Ovary (tissue), 9 donors: ENCODE data around the gene ALDH2. TPM values are rescaled to one million over a fixed set of nuclear protein-coding genes. Genes with fewer than 3 reads are reported as not detected.
"Not testable (repeated sequence)": the region's sequence is repeated elsewhere in the genome, so short reads cannot be mapped to it uniquely, and the experiment has no call there.

Experiments
- DNase-seq, 5 donors: peaks; one replicate each; pipeline ENCODE4 v3.0.0-alpha.2; 2019 to 2020
- H3K27ac ChIP-seq, 2 donors: fragments of 200-600 bp; one replicate each; pipeline versions ENCODE4 v1.5.1 to v1.8.0; 2019 to 2022
- H3K27me3 ChIP-seq: fragments of 200-600 bp; one replicate; pipeline ENCODE4 v1.8.0; 2022
- H3K36me3 ChIP-seq: fragments of 200-600 bp; sonication (generic); one replicate; pipeline ENCODE4 v1.5.1; 2019
- H3K4me1 ChIP-seq: one replicate; pipeline ENCODE4 v1.8.1; 2013; ENCODE audit warnings: mild to moderate bottlenecking, moderate library complexity; ENCODE audit not compliant: insufficient read depth
- H3K4me3 ChIP-seq: fragments of 200-600 bp; sonication (generic); one replicate; pipeline ENCODE4 v1.5.1; 2017
- H3K9me3 ChIP-seq, 2 donors: fragments of 200-600 bp in 1 of 2; sonication (generic) in 1 of 2; one replicate each; pipeline versions ENCODE4 v1.5.1 to v1.8.1; 2013 to 2019; ENCODE audit warnings: mild to moderate bottlenecking in 1 of 2, moderate library complexity in 1 of 2
- EP300 ChIP-seq: sonication (generic); formaldehyde crosslinking; IDR thresholded peaks from one replicate; pipeline ENCODE4 v1.6.1; 2017; ENCODE audit warnings: antibody characterized with exemption
- POLR2A ChIP-seq: fragments of 450-650 bp; IDR thresholded peaks from one replicate; pipeline ENCODE4 v1.6.1; 2017; ENCODE audit warnings: antibody characterized with exemption, mild to moderate bottlenecking, moderate library complexity
- WGBS, 3 donors: extraction: QIAGEN DNeasy Blood & Tissue Kit in 1 of 3; methylation state at CpG; one replicate each; pipeline versions ENCODE4 v1.1.5 to v1.1.7; 2013 to 2017; 5-methylcytosine and 5-hydroxymethylcytosine counted together
- intact Hi-C, 4 donors: fragments of 100-400 bp; cut with DNase I; formaldehyde crosslinking; loops; one replicate each; pipeline versions ENCODE4 v1.11.0 to v1.15.1; 2022 to 2023
- polyA plus RNA-seq, 2 donors: library from polyadenylated mRNA; stranded (reverse); fragments of 200-250 nt in 1 of 2; fragments of 350-450 nt in 1 of 2; fragmentation: Illumina TruSeq in 1 of 2; extraction: RNeasy Lipid Tissue Mini Kit (QIAGEN cat#74804) in 1 of 2; gene quantifications; one replicate each; pipeline ENCODE4 v1.2.3, GENCODE V29; 2013 to 2014
- total RNA-seq, 7 donors: library from RNA; depleted of rRNA in 2 of 7; stranded (reverse); fragments of >200 nt in 2 of 7; fragmentation: NEBNext Ultra II Directional in 3 of 7; extraction: Animal tissue kit (Norgen Biotek cat#: 25700) in 3 of 7; gene quantifications; one replicate each; pipeline versions ENCODE4 v1.1.0 to v1.2.4, GENCODE V29; 2016 to 2023
- TF ChIP-seq, protein P1 (sequence below), 3 donors: fragments of 450-650 bp in 2 of 3; fragments of 200-600 bp in 1 of 3; IDR thresholded peaks; one replicate each; pipeline versions ENCODE4 v1.5.1 to v1.8.0; 2016 to 2022; ENCODE audit warnings: antibody characterized with exemption in 3 of 3, mild to moderate bottlenecking in 1 of 3
- donor health status: DM: no; HTN: no; CAD: no; lungs with moderate emphysema.
- donor health status: DM: no; HTN: no; CAD: no.
- donor health status: Bipolar disorder and iron deficiency.
- donor health status: DM: yes; HTN: yes; CAD: no.
- donor health status: DM: no; HTN: no; CAD: no.
- donor health status: DM: yes; HTN: yes; CAD: no.

ALDH2 gene
- total and polyA plus RNA-seq, 9 donors, result 46.7 to 154 (median 115) TPM

GRCh38 chr12:111822886-111823285 is 56.2 kb downstream of the ALDH2 start:
- Histone ChIP-seq H3K27ac (no peak overlapping the region), H3K4me1 (no peaks in the 10 kb centered on the region), H3K27me3 (no peaks in the 10 kb centered on the region), H3K9me3 (no peaks in the 10 kb centered on the region), H3K4me3 (no peak overlapping the region), H3K36me3 (no peaks in the 10 kb centered on the region)
- WGBS, 3 donors, result 43 to 53% (median 48%) methylated on average over 2 of the region's 2 CpGs
- TF ChIP-seq EP300 (no peak), POLR2A (no peak)
- TF ChIP-seq, protein P1, sequence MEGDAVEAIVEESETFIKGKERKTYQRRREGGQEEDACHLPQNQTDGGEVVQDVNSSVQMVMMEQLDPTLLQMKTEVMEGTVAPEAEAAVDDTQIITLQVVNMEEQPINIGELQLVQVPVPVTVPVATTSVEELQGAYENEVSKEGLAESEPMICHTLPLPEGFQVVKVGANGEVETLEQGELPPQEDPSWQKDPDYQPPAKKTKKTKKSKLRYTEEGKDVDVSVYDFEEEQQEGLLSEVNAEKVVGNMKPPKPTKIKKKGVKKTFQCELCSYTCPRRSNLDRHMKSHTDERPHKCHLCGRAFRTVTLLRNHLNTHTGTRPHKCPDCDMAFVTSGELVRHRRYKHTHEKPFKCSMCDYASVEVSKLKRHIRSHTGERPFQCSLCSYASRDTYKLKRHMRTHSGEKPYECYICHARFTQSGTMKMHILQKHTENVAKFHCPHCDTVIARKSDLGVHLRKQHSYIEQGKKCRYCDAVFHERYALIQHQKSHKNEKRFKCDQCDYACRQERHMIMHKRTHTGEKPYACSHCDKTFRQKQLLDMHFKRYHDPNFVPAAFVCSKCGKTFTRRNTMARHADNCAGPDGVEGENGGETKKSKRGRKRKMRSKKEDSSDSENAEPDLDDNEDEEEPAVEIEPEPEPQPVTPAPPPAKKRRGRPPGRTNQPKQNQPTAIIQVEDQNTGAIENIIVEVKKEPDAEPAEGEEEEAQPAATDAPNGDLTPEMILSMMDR (IDR thresholded peaks at IDR 0.05), result no peak
- intact Hi-C loops, result no loop called here
- no peak for DNase-seq

DNA sequence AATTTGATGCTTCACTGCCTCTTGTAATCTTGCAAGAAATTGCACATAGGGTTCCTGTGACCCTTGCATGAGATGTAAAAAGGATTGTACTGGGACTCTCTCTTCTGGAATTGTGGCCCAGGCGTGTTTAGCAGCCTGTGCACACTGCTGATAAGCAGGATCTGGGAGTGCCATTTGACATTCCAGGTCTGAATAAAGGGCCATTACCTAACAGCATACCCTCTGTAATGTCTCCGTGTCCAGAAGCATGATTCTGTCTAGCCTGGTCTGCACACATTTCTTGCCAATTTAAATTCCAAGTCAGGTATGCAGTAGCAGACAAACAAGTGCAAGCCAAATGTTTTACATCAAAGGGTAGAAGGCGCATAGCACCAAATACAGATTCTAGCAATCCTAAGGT is 57.2 kb downstream of the ALDH2 start:
- 47 to 71% (median 65%) methylated on average over 3 of the region's 3 CpGs for WGBS, 3 donors
- no peaks in the 10 kb centered on the region for H3K4me1 ChIP-seq
- no peaks in the 10 kb centered on the region for H3K9me3 ChIP-seq
- H3K27me3 ChIP-seq, result no peaks in the 10 kb centered on the region
- H3K36me3 ChIP-seq, result no peaks in the 10 kb centered on the region
- TF ChIP-seq EP300 (no peak), POLR2A (no peak)
- TF ChIP-seq, protein P1 (IDR thresholded peaks at IDR 0.05), result no peak
- DNase-seq, result no peak
- intact Hi-C loops, result no loop called here
- H3K27ac ChIP-seq, result no peak overlapping the region
- no peak overlapping the region for H3K4me3 ChIP-seq

DNA sequence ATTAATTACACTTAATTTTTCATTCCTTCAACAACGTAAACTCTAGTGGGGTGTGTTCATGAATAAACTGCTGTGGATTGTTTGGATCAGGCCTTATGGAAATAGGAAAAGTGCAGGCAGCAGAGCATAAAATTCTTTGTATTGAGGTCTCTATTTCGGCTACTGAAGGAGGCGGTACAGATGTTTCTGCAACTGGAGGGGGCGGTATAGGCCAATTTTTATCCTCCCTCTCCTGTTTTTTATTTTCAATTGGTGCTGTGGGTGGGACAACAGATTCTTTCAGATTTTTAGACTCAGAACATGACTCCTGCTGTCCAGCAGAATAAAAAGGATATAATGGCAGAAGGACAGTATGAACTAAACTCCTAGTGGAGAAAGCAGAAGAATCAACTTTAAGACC is 57.6 kb downstream of the ALDH2 start:
- intact Hi-C loops, DNase-seq, H3K4me1 ChIP-seq, H3K9me3 ChIP-seq, H3K36me3 ChIP-seq, H3K27ac ChIP-seq, H3K27me3 ChIP-seq, H3K4me3 ChIP-seq: not testable (repeated sequence)
- WGBS, 3 donors, result 30 to 37% (median 33%) methylated on average over 4 of the region's 4 CpGs

DNA sequence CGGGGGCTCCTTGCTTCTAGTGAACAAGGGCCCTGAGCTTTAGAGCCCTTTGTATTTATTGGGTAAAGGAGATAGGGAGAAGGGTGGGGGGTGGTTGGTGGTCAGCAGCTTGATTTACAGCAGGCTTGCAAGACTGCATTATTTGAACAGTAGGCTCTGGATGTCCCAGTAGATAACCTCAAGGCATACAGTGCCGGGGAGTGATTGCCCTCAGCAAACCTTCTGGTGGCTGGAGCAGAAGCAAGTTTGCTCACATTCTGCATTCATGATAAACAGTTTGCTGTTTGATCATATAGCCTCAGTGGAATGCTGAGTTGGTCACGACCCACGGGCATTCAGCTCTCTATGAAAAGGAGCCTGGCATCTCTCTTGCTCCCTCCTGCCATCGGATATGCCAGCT is 58.8 kb downstream of the ALDH2 start:
- WGBS, 3 donors, result 74 to 80% (median 75%) methylated on average over 5 of the region's 5 CpGs
- no peak overlapping the region for H3K4me3 ChIP-seq
- no peaks in the 10 kb centered on the region for H3K27me3 ChIP-seq
- no peaks in the 10 kb centered on the region for H3K9me3 ChIP-seq
- TF ChIP-seq, protein P1 (IDR thresholded peaks at IDR 0.05), result no peak
- no peak for TF ChIP-seq EP300
- no peak for TF ChIP-seq POLR2A
- H3K27ac ChIP-seq, result no peak overlapping the region
- H3K4me1 ChIP-seq, result no peaks in the 10 kb centered on the region
- no peaks in the 10 kb centered on the region for H3K36me3 ChIP-seq
- DNase-seq, result no peak
- intact Hi-C loops, result no loop called here

- Histone ChIP-seq H3K36me3 (no peaks in the 10 kb centered on the region), H3K4me3 (no peak overlapping the region), H3K27me3 (no peaks in the 10 kb centered on the region), H3K4me1 (no peaks in the 10 kb centered on the region), H3K9me3 (no peaks in the 10 kb centered on the region), H3K27ac (no peak overlapping the region)
- no peak for DNase-seq
- intact Hi-C loops, result no loop called here
- TF ChIP-seq, protein P1 (IDR thresholded peaks at IDR 0.05), result no peak
- WGBS, 3 donors, result 44 to 65% (median 62%) methylated on average over 3 of the region's 3 CpGs
Observed at GRCh38 chr12:111826316-111826715, 59.6 kb downstream of the ALDH2 start.
